ENCODE data around the gene DLD.
A peak's percentile ranks its signal among the peaks of the same experiment; 100 is the strongest.
"Not testable (repeated sequence)": the region's sequence is repeated elsewhere in the genome, so short reads cannot be mapped to it uniquely, and the experiment has no call there.

The DLD gene

GRCh38 chr7:107890962-107891635 lies at the start of gene DLD:
DLD (plus strand) TSS chr7:107891183; CDS start chr7:107891251, 68 bp downstream.
- peak; percentile 98 for DNase-seq

GRCh38 chr7:107842213-107842612 lies 48.8 kb upstream of the DLD start:
- no peak for DNase-seq

GRCh38 chr7:107843184-107843583 lies 47.8 kb upstream of the DLD start:
- DNase-seq, result no peak

- no peak for DNase-seq
These were observed 44.7 kb upstream of the DLD start for GRCh38 chr7:107846324-107846723.

GRCh38 chr7:107847168-107847835 lies 43.7 kb upstream of the DLD start:
- DNase-seq, result no peak

GRCh38 chr7:107847836-107848175 lies 43.2 kb upstream of the DLD start:
- not testable (repeated sequence) for DNase-seq

GRCh38 chr7:107848211-107848610 lies 42.8 kb upstream of the DLD start:
- not testable (repeated sequence) for DNase-seq

- no peak for DNase-seq
These were observed 40.8 kb upstream of the DLD start for GRCh38 chr7:107850216-107850615.

- DNase-seq, result no peak
These were observed 40.3 kb upstream of the DLD start for GRCh38 chr7:107850643-107851042.

- no peak for DNase-seq
These were observed 36.5 kb upstream of the DLD start for GRCh38 chr7:107854454-107854853.

GRCh38 chr7:107854989-107855388 lies 36.0 kb upstream of the DLD start:
- no peak for DNase-seq

- no peak for DNase-seq
These were observed 34.0 kb upstream of the DLD start for GRCh38 chr7:107856806-107857540.

- DNase-seq, result no peak
These were observed 33.5 kb upstream of the DLD start for GRCh38 chr7:107857541-107857912.

- DNase-seq, result no peak
These were observed 32.7 kb upstream of the DLD start for GRCh38 chr7:107858280-107858679.

GRCh38 chr7:107860279-107860961 lies 30.6 kb upstream of the DLD start:
- no peak for DNase-seq

- no peak for DNase-seq
These were observed 29.9 kb upstream of the DLD start for GRCh38 chr7:107860981-107861652.

- DNase-seq, result no peak
These were observed 24.8 kb upstream of the DLD start for GRCh38 chr7:107865956-107866775.

- DNase-seq, result no peak
These were observed 23.0 kb upstream of the DLD start for GRCh38 chr7:107867858-107868466.

GRCh38 chr7:107870427-107871000 lies 20.5 kb upstream of the DLD start:
- no peak for DNase-seq

- DNase-seq, result no peak
These were observed 16.9 kb upstream of the DLD start for GRCh38 chr7:107874111-107874510.
